ENCODE results near the gene UBE4B.

UBE4B gene

DNA sequence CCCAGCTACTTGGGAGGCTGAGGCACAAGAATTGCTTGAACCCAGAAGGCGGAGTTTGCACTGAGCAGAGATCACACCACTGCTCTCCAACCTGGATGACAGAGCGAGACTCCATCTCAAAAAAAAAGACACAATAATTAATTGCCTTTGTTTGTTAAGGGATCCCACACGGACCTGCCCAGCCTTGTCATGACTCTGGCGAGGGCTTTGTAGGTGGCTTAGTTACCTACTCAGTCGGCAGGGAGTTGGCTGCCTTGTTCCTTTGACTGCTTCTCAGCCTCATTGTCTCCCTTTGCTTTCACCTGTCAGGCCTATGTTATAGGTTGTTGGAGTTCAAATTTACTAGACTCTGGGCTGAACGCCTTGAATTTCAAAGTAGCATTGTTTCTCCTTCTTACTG lies 82.0 kb downstream of the UBE4B start:
- DNase-seq (ENCODE audit: low read depth, low spot score), result no peak

DNA sequence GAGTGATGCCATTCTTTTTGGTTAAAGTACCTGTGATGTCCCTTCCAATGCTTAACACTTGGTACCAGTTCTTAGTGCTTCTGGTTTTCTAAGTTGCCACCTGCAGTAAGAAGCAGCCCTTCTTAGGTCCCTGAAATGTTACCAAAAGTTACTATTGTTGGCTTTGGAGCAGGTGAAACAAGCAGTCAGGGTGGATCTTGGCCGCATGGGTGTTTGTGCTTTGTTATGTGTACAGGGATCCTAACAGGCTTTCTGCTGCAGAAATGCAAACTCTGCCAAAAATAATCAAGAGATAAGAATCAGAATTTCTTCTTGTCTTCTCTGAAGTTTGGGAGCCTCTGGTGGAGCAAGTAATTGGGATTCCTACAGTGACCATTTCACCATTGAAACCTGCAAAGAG lies 84.4 kb downstream of the UBE4B start:
- DNase-seq (ENCODE audit: low read depth, low spot score), result no peak

DNA sequence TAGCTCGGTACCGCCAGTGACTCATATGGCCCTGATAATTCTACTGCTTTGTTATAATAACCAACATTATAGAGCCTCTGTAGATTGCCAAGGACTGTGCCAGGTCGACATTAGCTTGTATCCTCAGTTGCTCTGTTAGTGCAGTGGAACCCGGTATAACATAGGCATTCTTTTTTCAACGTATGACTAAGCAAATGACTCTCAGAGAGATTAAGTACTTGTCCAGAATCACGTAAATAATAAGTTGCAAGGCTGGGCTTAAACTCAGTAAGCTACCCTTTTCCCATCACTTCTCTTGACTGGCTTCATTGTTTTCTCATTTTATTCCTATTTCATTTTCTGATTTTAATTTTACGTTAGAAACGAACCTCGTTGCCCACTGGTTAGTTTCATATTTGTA lies 85.1 kb downstream of the UBE4B start:
- DNase-seq (ENCODE audit: low read depth, low spot score), result no peak

DNA sequence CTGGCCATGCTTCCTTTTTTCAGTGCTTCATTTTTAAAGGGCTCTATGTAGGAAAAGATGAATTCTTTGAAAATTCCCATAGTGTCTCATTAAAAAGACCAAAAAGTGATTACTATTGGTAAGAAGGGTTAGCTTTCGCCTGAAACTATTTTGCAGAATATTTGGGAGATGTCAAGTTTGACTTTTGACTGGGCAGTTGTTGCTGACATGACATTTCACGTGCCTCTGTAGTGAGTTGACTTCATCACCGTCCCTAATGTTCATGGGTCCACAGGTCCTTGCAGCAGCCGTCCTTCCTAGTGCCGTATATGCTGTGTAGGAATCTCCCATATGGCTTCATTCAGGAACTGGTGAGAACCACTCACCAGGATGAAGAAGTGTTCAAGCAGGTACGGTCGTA lies 88.9 kb downstream of the UBE4B start:
- DNase-seq (ENCODE audit: low read depth, low spot score), result no peak

DNA sequence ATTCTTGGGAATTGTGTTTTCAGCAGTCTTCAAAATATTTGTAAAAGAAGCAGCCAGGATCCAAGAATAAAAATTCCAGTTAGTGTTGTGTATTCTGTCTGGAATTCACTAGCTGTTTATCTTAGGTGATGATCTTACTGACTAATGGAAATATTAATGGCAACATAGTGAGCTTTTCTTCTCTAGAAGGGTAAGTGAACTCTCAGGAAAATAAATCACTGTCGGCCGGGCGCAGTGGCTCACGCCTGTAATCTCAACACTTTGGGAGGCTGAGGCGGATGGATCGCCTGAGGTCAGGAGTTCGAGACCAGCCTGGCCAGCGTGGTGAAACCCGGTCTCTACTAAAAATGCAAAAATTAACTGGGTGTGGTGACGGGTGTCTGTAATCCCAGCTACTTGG lies 90.2 kb downstream of the UBE4B start:
- no peak for DNase-seq (ENCODE audit: low read depth, low spot score)

DNA sequence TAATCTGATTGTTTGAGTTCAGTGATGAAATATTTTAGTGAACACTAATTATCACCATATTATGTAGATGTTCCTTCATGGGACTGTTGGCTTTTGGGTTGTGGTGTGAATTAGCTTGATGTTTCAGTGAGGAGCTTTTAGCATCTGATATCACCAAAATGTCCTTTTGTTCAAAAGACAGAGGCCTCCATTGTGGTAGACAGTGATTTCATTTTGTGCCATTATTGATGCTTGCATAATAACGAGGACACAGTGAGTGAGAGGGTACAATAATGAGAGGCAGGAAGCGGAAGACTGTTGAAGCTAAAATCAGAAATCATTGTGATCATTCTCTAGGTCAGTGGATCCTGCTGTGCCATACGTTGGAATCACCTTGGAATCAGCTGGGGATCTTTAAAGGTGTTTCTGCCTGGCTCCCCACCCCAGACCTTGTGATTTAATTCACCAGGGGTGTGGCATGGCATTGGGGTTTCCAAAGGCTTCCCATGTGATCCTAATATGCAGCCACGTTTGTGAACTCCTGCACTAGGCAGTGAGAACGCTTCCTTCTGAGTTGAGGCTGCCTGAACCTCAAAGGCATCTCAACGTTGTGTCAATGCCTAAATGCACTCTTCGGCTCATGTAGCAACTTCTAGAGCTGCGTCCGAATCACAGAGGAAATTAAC lies 95.5 kb downstream of the UBE4B start:
- no peak for DNase-seq (ENCODE audit: low read depth, low spot score)

DNA sequence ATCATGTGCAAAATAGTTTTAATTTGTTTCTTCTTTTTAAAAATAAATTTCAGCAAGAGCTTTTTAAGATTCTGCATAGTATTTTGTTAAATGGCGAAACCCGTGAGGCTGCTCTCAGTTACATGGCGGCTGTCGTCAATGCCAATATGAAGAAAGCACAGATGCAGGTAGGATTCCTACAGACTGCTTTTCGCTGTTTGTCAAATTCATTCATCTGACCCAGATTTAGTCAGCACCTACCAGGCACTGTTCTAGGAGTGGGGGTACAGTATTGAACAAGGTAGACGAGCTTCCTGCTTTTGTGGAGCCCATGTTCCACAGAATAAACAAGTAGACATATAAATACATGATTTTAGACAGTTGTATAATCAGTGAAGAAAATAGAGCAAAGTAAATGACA lies 99.6 kb downstream of the UBE4B start:
- DNase-seq (ENCODE audit: low read depth, low spot score), result no peak

DNA sequence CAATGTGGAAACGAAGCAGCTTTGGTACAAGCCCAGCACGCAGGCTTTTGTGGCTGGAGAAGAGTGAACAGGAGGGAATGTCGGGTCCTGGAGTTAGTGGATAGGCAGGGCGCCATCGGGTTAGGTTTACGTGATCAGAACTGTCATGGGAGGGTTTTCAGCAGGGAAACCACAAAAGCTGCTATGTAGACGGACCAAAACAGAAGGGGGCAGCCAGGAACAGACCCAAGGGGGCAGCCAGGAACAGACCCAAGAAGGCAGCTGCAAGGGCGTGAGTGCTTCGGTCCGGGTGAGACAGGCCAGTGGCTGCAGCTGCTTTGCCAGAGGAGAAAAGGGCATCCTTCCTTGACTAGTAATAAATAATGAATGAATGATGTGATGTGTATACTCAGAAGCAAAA lies 100.1 kb downstream of the UBE4B start:
- no peak for DNase-seq (ENCODE audit: low read depth, low spot score)

DNA sequence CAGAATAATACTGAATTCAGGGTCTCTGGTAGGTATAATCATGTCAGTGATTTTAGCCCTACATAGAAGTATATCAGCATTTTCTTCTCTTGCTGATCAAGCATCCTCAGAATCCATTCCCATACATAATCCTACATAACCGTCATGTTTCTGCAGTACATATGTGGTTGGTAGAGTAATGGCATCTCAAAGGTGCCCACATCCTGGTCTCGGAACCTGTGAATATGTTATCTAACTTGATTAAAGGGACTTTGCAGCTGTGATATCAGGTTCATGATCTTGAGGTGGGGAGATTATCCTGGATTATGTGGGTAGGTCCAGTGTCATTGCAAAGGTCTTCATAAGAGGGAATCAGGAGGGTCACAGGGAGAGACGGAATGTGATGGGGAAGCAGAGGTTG lies 108.2 kb downstream of the UBE4B start:
- DNase-seq (ENCODE audit: low read depth, low spot score), result no peak

DNA sequence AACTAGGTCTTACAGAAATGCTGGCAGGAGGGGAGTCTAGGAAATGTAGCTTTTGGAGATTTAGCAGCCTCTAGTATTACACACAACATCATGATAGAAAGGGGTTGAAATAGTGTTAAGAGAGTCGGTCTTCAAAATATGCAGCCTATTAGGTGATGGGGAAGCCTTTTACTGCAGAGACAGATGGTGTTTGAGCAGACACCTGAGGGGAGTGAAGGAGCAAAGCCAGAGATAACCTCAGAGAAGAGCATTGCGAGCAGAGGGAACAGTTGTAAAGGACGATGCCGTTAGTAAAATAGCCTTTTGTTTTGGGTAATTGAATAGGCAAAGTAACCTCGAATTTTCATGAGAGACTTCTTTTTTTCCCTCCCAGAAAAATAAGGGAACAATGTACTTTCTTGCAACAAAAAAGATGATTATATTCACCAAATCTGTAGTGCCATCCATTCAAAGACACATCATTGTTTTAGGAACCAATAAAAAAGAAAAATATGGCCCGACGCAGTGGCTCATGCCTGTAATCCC lies 111.3 kb downstream of the UBE4B start:
- no peak for DNase-seq (ENCODE audit: low read depth, low spot score)

DNA sequence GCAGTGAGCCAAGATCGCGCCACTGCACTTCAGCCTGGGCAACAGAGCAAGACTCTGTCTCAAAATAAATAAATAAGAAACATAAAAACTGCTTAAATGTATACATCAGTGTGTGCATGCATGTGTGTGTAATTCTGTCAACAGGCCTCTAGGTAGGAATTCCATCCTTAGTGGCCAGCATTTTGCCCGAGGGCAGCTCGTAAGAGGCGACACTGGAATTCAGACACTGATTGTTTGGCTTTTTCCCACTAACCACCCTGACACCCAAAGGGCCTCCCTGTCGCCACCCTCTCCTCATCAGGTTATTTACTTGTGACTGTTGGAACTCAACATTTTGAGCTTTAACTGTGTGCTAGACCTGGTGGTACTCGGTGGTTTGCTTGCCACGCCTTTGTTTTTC lies 113.6 kb downstream of the UBE4B start:
- no peak for DNase-seq (ENCODE audit: low read depth, low spot score)

DNA sequence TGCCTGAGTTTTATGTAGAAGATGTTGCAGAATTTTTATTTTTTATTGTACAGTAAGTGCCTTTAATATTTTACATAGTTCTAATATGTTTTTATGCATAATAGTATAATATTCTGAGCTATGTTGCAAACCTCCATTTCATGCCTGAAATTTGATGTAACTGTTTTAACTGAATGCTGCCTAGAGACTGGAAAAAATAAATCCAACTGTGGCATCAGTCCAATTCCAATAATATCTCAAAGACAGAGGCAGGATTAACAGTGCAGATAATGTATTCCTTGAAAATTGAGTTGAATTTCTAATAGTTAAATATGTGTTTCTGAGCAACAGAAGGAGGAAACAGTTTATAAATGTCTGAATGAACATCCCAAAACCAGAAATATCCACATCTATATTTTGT lies 116.5 kb downstream of the UBE4B start:
- DNase-seq (ENCODE audit: low read depth, low spot score), result no peak

DNA sequence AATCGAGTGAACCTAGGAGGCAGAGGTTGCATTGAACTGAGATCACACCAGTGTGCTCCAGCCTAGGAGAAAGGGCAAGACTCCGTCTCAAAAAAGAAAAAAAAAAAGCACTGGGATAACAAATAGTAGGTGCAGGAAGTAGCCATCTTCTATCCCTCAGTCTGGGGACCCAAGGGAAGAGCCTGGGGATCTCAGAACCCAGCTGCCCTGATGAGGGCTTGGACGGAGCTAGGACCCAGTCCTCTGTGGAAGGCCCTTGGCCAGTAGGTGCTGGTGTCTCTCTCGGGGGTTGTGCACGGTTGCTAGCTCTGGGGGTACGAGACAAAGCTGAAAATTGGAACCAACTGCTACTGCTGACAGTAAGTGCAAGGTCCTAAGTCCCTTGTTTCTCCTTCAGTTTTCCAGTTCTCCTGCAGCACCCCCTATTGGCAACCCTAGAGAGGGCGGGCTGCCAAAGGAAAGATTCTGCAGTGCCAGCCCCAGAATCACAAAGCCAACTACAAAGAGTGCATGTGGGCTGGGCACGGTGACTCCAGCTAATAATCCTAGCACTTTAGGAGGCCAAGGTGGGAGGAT lies 120.0 kb downstream of the UBE4B start:
- DNase-seq (ENCODE audit: low read depth, low spot score), result no peak

DNA sequence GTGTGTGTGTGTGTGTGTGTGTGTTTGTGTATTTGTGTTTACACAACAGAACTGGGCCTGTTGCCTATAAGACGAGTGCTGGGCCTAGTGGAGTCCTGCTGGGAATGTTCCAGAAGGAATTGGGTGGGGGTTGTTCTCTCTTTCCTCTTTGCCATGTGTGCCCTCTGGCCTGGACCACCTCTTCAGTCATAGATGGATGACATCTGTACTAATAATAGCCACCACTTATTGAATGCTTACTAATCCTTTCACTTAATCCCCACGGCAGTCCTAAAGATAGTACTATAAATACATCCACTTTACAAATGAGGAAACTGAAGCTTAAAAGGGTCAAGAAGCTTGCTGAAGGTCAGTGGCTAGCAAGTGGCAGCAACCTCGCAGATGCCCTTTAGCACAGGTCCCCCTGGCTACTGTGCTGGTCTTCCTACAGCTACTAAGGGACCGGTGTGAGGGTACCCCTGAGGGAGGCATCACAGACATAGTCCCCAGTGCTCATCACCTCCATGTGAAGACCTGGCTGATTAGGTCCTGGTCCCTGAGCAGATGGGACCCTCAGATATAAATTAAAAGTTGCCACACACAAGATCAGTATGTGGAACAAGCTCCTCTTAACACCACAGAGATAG lies 122.4 kb downstream of the UBE4B start:
- DNase-seq (ENCODE audit: low read depth, low spot score), result no peak

DNA sequence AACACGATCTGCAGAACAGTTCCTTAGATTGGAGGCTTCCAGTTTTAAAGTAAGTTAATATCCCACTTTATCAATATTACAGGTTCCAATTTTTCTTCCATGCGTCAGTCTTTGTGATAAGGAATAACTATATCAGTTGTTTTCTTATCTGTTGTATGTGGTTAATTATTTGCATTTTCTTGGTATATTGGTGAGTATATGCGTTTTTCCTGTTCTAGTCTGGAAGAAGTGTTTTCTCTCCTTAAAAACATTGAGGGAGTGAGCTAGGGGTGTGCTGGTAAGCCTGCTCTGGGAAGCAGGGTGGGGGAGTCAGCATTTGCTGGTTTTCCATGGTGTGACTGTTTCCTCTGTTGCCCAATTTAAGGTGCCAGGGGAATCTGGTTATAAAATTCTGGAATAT lies 127.4 kb downstream of the UBE4B start:
- no peak for DNase-seq (ENCODE audit: low read depth, low spot score)

DNA sequence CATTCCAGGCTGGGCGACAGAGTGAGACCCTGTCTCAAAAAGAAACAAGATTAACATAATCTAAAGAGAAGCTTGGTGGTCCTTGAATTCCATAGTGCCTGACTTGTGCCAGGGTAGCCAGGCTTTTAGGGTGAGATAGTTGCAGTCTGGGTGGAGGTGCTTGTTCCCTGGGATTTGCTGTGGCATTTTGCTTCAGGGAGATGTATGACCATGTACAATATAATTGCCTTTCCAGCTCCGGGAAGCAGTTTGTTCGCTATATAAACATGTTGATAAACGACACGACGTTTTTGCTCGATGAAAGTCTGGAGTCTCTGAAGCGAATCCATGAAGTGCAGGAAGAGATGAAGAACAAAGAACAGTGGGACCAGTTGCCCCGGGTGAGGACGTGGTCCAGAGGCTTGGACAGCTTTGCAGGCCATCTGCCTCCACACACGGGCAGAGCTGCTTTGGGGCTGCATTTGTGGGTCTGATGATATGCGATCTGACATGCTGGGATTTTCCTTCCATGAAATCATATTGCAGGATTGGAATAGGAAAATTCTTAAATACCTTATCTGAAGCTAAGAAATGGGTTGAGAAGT lies 128.2 kb downstream of the UBE4B start:
- DNase-seq (ENCODE audit: low read depth, low spot score), result no peak

DNA sequence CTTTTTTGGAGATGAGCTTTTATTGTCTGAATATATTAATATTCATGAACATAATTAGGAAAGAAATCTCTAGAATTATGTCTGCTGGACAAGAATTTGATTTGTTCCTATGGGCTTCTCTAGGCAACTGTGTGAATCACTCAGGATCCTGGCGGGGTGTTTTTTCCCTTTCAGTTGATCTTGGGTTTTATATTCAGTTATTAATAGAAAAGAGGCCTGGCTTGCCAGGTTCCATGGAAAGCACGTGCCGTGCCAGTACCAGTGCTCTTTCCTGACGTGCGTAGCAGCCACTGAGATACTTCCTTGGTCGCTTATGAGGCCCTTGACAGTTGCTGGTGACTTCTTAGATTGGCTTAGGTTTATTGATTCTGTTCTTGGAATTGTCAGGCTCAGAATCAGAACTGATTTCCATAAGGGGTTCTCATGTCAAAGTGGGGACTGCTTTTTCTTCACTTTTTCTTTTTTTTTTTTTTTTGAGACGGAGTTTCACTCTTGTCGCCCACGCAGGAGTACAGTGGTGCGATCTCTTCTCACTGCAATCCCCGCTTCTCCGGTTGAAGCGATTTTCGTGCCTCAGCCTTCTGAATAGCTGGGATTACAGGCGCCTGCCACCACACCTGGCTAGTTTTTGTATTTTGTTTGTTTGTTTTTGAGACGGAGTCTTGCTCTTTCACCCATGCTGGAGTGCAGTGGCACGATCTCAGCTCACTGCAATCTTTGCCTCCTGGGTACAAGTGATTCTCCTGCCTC lies 129.0 kb downstream of the UBE4B start:
- no peak for DNase-seq (ENCODE audit: low read depth, low spot score)

DNA sequence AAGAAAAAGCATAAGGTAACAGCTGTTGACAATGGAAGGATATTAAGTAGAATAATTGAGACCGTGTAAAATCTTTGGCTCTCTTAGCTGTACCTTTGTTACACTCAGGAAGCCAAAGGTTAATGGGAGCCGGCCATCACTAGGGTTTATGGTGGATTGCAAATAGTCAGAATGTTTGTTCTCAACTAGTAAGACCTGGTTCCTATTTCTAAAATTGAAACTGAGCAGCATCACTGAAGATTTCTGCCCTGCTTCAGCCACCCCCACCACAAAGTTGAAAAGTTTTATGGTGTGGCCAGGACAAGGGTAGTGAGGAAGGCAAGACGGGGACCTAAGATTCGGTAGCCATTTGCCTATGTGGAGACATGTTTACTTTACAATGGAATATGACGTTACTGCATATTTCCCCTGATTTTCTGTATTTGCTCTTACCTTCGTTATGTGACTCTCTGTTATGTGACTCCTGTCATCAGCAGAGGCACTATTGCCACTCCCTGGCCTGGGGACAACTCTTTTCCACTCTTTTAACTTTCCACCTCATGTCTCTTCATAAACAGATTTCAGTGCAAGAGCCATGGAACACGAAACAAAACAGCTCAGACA lies 136.3 kb downstream of the UBE4B start:
- no peak for DNase-seq (ENCODE audit: low read depth, low spot score)

DNA sequence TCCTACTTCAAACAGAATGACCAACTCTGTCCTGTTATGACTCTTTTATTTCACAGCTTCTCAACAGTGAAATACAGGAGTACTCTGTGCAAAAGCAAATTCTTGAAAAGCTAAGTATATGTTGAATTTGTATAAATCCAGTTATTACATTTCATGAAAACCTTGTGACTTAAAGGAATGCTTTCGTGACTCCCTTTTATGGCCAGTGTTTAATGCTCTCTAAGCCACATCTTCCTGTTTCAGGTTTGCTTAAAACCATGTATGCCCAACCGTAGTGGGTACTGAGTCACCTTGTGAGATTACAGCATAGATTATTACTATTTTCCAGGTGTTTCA lies 137.4 kb downstream of the UBE4B start:
- no peak for DNase-seq (ENCODE audit: low read depth, low spot score)

DNA sequence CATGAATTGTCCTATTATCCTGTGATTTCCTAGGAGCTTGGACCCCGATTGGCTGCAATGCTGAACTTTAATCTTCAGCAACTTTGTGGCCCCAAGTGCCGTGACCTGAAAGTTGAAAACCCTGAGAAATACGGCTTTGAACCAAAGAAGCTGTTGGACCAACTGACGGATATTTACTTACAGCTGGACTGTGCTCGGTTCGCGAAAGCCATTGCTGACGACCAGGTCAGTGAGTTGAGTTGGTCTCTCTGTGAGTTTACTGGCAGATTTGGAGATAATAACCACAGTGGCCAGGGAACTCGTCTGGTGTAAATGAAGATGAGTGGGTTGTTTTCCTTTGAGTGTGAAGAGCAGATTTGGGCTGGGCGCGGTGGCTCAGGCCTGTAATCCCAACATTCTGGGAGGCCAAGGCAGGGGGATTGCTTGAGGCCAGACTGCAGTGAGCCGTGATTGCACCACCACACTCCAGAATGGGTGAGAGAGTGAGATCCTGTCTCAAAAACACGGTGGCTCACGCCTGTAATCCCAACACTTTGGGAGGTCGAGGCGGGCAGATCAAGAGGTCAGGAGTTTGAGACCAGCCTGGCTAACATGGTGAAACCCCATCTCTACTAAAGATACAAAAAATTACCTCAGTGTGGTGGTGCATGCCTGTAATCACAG lies 138.5 kb downstream of the UBE4B start:
- no peak for DNase-seq (ENCODE audit: low read depth, low spot score)

DNA sequence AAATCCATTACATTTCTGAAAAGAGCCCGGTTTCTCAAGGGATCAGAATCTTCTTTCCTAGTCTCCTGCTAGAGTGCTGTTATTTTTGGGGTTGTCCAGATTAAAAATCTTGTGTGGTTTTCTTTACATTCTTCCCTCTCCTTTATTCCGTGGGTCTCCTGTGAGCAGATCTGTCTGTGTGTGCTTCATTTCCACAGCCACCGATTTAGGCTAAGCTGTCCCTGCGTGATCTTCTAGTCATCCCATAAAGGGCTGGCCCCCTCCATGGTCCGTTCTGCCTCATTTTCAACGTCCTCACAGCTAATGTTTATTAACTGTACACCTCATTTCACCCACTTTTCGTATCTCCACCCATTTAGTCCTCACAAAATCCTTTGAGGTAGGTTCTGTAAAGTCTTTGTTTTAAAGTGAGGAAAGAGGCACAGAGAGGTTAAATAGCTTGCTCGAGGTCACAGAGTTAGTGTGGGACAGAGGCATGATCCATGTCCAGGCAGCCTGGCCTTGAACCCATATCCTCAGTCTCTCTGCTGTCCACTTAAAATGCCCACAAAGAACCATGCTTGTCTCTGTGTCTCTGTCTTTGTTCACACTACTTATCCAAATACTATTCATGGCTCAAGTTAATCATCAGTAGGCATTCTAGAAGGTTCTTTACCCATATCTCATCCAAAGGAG lies 139.4 kb downstream of the UBE4B start:
- no peak for DNase-seq (ENCODE audit: low read depth, low spot score)

Measured in activated naive CD8-positive, alpha-beta T cell treated with anti-CD3 and anti-CD28 coated beads, Interleukin-2, amount 50 U/mL, for 16 hours (primary cell).